ENCODE results near the gene KLRF2.

GRCh38 chr12:9931245-9931644, 50.0 kb downstream of the KLRF2 start:
- TF ChIP-seq CTCF (IDR thresholded peaks at IDR 0.05) = no peak
- no peak for TF ChIP-seq EZH2 (IDR thresholded peaks at IDR 0.05)
- TF ChIP-seq EZH2phosphoT487 (IDR thresholded peaks at IDR 0.05) = no peak
